Liver (tissue), 9 donors: ENCODE results near the gene MEF2A. TPM values are rescaled to one million over a fixed set of nuclear protein-coding genes. Genes with fewer than 3 reads are reported as not detected.

Source experiments
- DNase-seq: peaks from one replicate; pipeline ENCODE4 v3.0.0-alpha.2; 2017; ENCODE audit warnings: low spot score
- H3K27ac ChIP-seq, 2 donors: one replicate each; pipeline ENCODE4 v1.7.0; 2013; ENCODE audit warnings: inconsistent platforms in 2 of 2, low read length in 2 of 2, control low read depth in 1 of 2, low read depth in 1 of 2, mild to moderate bottlenecking in 1 of 2
- H3K27me3 ChIP-seq, 4 donors: one replicate each; pipeline versions ENCODE4 v1.6.1 to v1.7.0; 2013; ENCODE audit warnings: low read length in 3 of 4, inconsistent platforms in 1 of 4, mild to moderate bottlenecking in 1 of 4, moderate library complexity in 1 of 4; ENCODE audit not compliant: control insufficient read depth in 4 of 4, insufficient read depth in 4 of 4
- H3K36me3 ChIP-seq, 4 donors: one replicate each; pipeline versions ENCODE4 v1.6.1 to v1.7.0; 2013; ENCODE audit warnings: low read length in 3 of 4, mild to moderate bottlenecking in 3 of 4, low read depth in 1 of 4, moderate library complexity in 1 of 4; ENCODE audit not compliant: control insufficient read depth in 4 of 4, insufficient read depth in 3 of 4
- H3K4me1 ChIP-seq, 4 donors: one replicate each; pipeline versions ENCODE4 v1.6.1 to v1.7.0; 2013; ENCODE audit warnings: low read length in 3 of 4, mild to moderate bottlenecking in 3 of 4, moderate library complexity in 1 of 4; ENCODE audit not compliant: control insufficient read depth in 4 of 4, insufficient read depth in 4 of 4
- H3K4me3 ChIP-seq, 3 donors: one replicate each; pipeline versions ENCODE4 v1.6.1 to v1.7.0; 2013; ENCODE audit warnings: low read length in 3 of 3, control low read depth in 1 of 3, low read depth in 1 of 3, mild to moderate bottlenecking in 1 of 3
- H3K9ac ChIP-seq, 2 donors: one replicate each; pipeline ENCODE4 v1.7.0; 2013; ENCODE audit warnings: low read length in 2 of 2, mild to moderate bottlenecking in 2 of 2, moderate library complexity in 2 of 2, control low read depth in 1 of 2, low read depth in 1 of 2
- H3K9me3 ChIP-seq, 4 donors: one replicate each; pipeline versions ENCODE4 v1.6.1 to v1.7.0; 2013; ENCODE audit warnings: low read length in 3 of 4; ENCODE audit not compliant: control insufficient read depth in 4 of 4
- EGR1 ChIP-seq, 2 donors: IDR thresholded peaks; 2 replicates each; pipeline ENCODE4 v1.6.1; 2016 to 2018; ENCODE audit warnings: antibody characterized with exemption in 2 of 2, low read depth in 2 of 2
- FOXA1 ChIP-seq: IDR thresholded peaks from 2 replicates; pipeline ENCODE4 v1.6.1; 2016; ENCODE audit warnings: antibody characterized with exemption
- FOXA2 ChIP-seq: IDR thresholded peaks from 2 replicates; pipeline ENCODE4 v1.6.1; 2016; ENCODE audit warnings: antibody characterized with exemption
- GABPA ChIP-seq, 2 donors: IDR thresholded peaks in 1 of 2; conservative IDR thresholded peaks in 1 of 2; 2 replicates each; pipeline ENCODE4 v1.6.1; 2016; ENCODE audit warnings: antibody characterized with exemption in 2 of 2, mild to moderate bottlenecking in 1 of 2, moderate library complexity in 1 of 2
- HNF4A ChIP-seq, 2 donors: conservative IDR thresholded peaks; 2 replicates each; pipeline ENCODE4 v1.6.1; 2016; ENCODE audit warnings: antibody characterized with exemption in 2 of 2, mild to moderate bottlenecking in 2 of 2
- HNF4G ChIP-seq: IDR thresholded peaks from 2 replicates; pipeline ENCODE4 v1.6.1; 2016; ENCODE audit warnings: antibody characterized with exemption
- JUND ChIP-seq, 2 donors: IDR thresholded peaks; 2 replicates each; pipeline ENCODE4 v1.6.1; 2016; ENCODE audit warnings: antibody characterized with exemption in 2 of 2
- NR2F2 ChIP-seq: IDR thresholded peaks from 2 replicates; pipeline ENCODE4 v1.6.1; 2016; ENCODE audit warnings: antibody characterized with exemption
- RAD21 ChIP-seq, 2 donors: IDR thresholded peaks; 2 replicates each; pipeline ENCODE4 v1.6.1; 2016; ENCODE audit warnings: antibody characterized with exemption in 2 of 2, mild to moderate bottlenecking in 2 of 2
- RXRA ChIP-seq, 2 donors: IDR thresholded peaks; 2 replicates each; pipeline ENCODE4 v1.6.1; 2017 to 2018; ENCODE audit warnings: antibody characterized with exemption in 2 of 2, mild to moderate bottlenecking in 1 of 2
- SP1 ChIP-seq: IDR thresholded peaks from 2 replicates; pipeline ENCODE4 v1.6.1; 2018; ENCODE audit warnings: antibody characterized with exemption, mild to moderate bottlenecking
- TAF1 ChIP-seq: conservative IDR thresholded peaks from 2 replicates; pipeline ENCODE4 v1.6.1; 2016; ENCODE audit warnings: antibody characterized with exemption, mild to moderate bottlenecking
- YY1 ChIP-seq: IDR thresholded peaks from 2 replicates; pipeline ENCODE4 v1.6.1; 2016; ENCODE audit warnings: antibody characterized with exemption, mild to moderate bottlenecking
- WGBS: extraction: QIAGEN DNeasy Blood & Tissue Kit; methylation state at CpG from one replicate; pipeline ENCODE4 v1.1.7; 2013; 5-methylcytosine and 5-hydroxymethylcytosine counted together
- polyA plus RNA-seq, 2 donors: library from polyadenylated mRNA; stranded (reverse) in 1 of 2; unstranded in 1 of 2; fragments of 200-250 nt in 1 of 2; fragments of >200 nt in 1 of 2; fragmentation: Nextera tagmentation in 1 of 2; extraction: Ambion mirVana in 1 of 2; gene quantifications; one replicate each; pipeline versions ENCODE4 v1.2.1 to v1.2.3, GENCODE V29; 2013 to 2015
- total RNA-seq, 2 donors: library from RNA; depleted of rRNA; stranded (reverse); fragments of >200 nt; gene quantifications; one replicate each; pipeline ENCODE4 v1.2.3, GENCODE V29; 2014
- TF ChIP-seq, protein P1 (sequence below): fragments of 150-350 bp; IDR thresholded peaks from 2 replicates; pipeline ENCODE4 v1.5.1; 2017; ENCODE audit warnings: improper control_type of control experiment, low read depth, low read length; ENCODE audit not compliant: missing input control
- TF ChIP-seq, protein P2 (sequence below): IDR thresholded peaks from 2 replicates; pipeline ENCODE4 v1.6.1; 2016; ENCODE audit warnings: antibody characterized with exemption
- TF ChIP-seq, protein P3 (sequence below): IDR thresholded peaks from 2 replicates; pipeline ENCODE4 v1.6.1; 2016; ENCODE audit warnings: antibody characterized with exemption
- TF ChIP-seq, protein P4 (sequence below): IDR thresholded peaks from 2 replicates; pipeline ENCODE4 v1.6.1; 2016; ENCODE audit warnings: antibody characterized with exemption
- donor health status: healthy.
- donor health status: healthy.
- donor health status: healthy.
- donor health status: healthy.
- donor health status: healthy.

MEF2A gene
- total and polyA plus RNA-seq, 4 donors: 8.5 to 45.9 (median 18.2) TPM

DNA sequence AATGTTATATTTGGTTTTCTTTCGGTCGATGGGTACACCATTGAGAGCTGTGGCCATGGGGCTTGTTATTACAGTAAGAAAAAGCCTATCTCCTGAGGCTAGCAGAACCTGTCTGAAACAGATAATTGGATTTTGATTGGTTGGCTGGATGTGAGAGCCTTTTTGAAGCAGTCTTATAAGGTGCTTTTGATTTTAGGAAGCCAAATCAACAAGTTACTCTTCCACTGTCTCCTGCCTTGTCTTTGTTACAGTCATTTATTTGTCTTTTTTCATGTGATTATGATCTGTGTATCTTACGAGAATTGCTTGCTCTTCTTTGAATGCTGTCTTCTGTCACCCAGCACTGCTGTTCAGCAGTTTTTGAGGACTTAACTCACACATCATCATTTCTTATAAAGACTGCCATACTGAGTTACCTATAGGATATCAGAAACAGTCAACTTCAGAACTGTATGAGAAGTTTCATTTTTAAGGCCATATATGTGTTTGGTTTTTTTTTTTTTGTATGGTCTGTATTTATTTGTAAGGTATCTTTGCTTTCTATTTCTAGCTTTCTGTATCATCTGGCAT lies 51.1 kb downstream of the MEF2A start (continued):
- TF ChIP-seq TAF1: no peak
- TF ChIP-seq, protein P1, sequence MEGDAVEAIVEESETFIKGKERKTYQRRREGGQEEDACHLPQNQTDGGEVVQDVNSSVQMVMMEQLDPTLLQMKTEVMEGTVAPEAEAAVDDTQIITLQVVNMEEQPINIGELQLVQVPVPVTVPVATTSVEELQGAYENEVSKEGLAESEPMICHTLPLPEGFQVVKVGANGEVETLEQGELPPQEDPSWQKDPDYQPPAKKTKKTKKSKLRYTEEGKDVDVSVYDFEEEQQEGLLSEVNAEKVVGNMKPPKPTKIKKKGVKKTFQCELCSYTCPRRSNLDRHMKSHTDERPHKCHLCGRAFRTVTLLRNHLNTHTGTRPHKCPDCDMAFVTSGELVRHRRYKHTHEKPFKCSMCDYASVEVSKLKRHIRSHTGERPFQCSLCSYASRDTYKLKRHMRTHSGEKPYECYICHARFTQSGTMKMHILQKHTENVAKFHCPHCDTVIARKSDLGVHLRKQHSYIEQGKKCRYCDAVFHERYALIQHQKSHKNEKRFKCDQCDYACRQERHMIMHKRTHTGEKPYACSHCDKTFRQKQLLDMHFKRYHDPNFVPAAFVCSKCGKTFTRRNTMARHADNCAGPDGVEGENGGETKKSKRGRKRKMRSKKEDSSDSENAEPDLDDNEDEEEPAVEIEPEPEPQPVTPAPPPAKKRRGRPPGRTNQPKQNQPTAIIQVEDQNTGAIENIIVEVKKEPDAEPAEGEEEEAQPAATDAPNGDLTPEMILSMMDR: no peak

DNA sequence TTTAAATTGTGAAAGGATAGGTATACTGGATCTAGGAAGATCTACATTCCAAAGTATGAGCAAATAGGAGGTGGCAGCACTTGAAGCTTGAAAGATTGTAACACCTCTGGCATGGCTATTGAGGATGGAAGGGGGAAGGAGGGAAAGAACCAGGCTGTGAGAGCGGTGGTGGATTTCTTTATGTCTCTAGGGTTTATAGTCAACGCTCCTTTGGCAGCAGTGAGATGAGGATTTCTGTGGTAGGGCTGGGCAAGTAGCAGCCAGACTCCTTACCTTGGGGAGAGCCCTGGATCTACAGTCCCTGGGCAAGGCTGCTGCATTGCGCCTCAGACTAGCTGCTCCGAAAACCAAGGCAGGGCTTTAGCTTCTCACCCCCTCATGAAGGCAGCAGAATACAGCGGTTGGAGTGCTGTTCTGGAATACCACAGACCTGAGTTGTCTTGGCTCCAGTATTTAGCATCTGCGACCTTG lies 53.2 kb downstream of the MEF2A start:
- Histone ChIP-seq H3K9me3 (no peaks in the 10 kb centered on the region), H3K27ac (peak overlapping the region; percentile 86 to 93), H3K27me3 (no peaks in the 10 kb centered on the region), H3K36me3 (no peaks in the 10 kb centered on the region), H3K4me1 (peaks cover 12 to 57% (median 44%) of the 10 kb centered on the region in 4 donors), H3K4me3 (no peak overlapping the region), H3K9ac (no peak overlapping the region)
- DNase-seq: no peak
- TF ChIP-seq FOXA1 (no peak), NR2F2 (no peak), FOXA2 (no peak), RAD21 (IDR thresholded peaks at IDR 0.05) (no peak), YY1 (no peak), EGR1 (IDR thresholded peaks at IDR 0.05; ENCODE audit: low read depth in 2 of 2) (no peak), JUND (IDR thresholded peaks at IDR 0.05) (no peak), TAF1 (no peak), HNF4A (conservative IDR thresholded peaks at IDR 0.05) (no peak), GABPA (IDR thresholded peaks at IDR 0.05 in 1 of 2, conservative IDR thresholded peaks at IDR 0.05 in 1 of 2) (no peak), SP1 (no peak), RXRA (IDR thresholded peaks at IDR 0.05) (no peak)
- TF ChIP-seq, protein P2, sequence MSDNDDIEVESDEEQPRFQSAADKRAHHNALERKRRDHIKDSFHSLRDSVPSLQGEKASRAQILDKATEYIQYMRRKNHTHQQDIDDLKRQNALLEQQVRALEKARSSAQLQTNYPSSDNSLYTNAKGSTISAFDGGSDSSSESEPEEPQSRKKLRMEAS: no peak
- TF ChIP-seq, protein P3, sequence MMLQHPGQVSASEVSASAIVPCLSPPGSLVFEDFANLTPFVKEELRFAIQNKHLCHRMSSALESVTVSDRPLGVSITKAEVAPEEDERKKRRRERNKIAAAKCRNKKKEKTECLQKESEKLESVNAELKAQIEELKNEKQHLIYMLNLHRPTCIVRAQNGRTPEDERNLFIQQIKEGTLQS: no peak
- TF ChIP-seq, protein P1: no peak
- WGBS: 87% methylated on average over 6 of the region's 6 CpGs

DNA sequence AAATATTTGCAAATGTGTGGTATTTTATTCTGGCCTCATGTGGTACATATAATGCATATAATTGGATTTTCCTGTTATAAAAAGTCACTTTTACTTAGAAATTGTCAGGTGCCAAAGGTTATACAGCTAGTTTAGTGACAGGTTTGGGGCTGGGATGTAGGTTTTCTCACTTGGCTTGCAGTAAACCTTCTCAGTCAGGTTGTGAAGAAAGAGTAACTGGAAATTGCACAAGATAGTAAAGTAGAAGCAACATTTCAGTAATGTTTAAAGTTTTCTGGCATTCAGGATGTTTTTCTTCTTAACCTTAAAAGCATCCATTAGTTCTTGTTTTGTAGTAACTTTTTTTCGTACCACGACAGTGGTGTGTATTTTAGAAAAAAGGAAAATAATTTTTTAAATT lies 53.9 kb downstream of the MEF2A start:
- H3K9ac ChIP-seq: peak overlapping the region in 1 of 2 donors; percentile 45
- peak overlapping the region; percentile 86 to 93 for H3K27ac ChIP-seq
- 31% methylated on average over 2 of the region's 2 CpGs for WGBS
- H3K4me1 ChIP-seq: peaks cover 12 to 50% (median 39%) of the 10 kb centered on the region in 4 donors
- no peaks in the 10 kb centered on the region for H3K27me3 ChIP-seq
- H3K9me3 ChIP-seq: no peaks in the 10 kb centered on the region
- H3K4me3 ChIP-seq: no peak overlapping the region
- DNase-seq: no peak
- H3K36me3 ChIP-seq: no peaks in the 10 kb centered on the region
- TF ChIP-seq HNF4A (conservative IDR thresholded peaks at IDR 0.05) (peak; percentile 56 to 63), FOXA1 (no peak), TAF1 (no peak), EGR1 (IDR thresholded peaks at IDR 0.05; ENCODE audit: low read depth in 2 of 2) (no peak), FOXA2 (no peak), SP1 (no peak), HNF4G (no peak), RXRA (IDR thresholded peaks at IDR 0.05) (peak; percentile 12 to 50), JUND (IDR thresholded peaks at IDR 0.05) (peak in 1 of 2 donors; percentile 32), NR2F2 (no peak), GABPA (IDR thresholded peaks at IDR 0.05 in 1 of 2, conservative IDR thresholded peaks at IDR 0.05 in 1 of 2) (no peak), RAD21 (IDR thresholded peaks at IDR 0.05) (peak in 1 of 2 donors; percentile 27), YY1 (no peak)
- TF ChIP-seq, protein P3: no peak
- TF ChIP-seq, protein P2: peak; percentile 19
- TF ChIP-seq, protein P4, sequence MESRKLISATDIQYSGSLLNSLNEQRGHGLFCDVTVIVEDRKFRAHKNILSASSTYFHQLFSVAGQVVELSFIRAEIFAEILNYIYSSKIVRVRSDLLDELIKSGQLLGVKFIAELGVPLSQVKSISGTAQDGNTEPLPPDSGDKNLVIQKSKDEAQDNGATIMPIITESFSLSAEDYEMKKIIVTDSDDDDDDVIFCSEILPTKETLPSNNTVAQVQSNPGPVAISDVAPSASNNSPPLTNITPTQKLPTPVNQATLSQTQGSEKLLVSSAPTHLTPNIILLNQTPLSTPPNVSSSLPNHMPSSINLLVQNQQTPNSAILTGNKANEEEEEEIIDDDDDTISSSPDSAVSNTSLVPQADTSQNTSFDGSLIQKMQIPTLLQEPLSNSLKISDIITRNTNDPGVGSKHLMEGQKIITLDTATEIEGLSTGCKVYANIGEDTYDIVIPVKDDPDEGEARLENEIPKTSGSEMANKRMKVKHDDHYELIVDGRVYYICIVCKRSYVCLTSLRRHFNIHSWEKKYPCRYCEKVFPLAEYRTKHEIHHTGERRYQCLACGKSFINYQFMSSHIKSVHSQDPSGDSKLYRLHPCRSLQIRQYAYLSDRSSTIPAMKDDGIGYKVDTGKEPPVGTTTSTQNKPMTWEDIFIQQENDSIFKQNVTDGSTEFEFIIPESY: no peak
